OCI-LY7 (cell line): Measurements from ENCODE around the gene CYP27C1.

Experiments
- EZH2phosphoT487 ChIP-seq: fragments of 200-600 bp; sonication (generic); IDR thresholded peaks from 2 replicates; pipeline ENCODE4 v1.6.1; 2018; ENCODE audit warnings: low read depth, borderline replicate concordance, mild to moderate bottlenecking, mixed run types, antibody characterized with exemption, low read length, moderate library complexity, mixed read lengths
- TF ChIP-seq, protein P1 (sequence below): fragments of 200-600 bp; sonication (generic); conservative IDR thresholded peaks from 2 replicates; pipeline ENCODE4 v1.5.1; 2014; ENCODE audit warnings: mild to moderate bottlenecking, antibody characterized with exemption, low read length, moderate library complexity, mixed read lengths

DNA sequence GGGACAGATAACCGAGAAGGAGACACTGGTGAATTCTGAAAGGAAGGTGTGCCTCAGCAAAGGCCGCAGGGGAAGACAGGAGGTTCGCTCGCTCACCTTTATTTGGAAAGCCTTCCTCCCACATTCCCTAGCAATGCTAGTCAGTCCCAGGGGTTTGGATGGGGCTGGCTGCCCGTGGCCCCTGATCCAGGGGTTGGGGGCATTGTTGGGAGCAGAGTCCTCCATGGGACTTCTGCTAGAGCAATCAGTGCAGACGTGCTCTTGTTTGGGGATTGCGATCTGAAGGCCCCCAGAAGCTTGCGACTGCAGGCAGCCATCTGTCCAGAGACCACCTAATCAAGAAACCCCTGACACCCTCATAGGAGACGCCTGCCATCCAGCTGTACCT, 6.0 kb upstream of the CYP27C1 start:
- TF ChIP-seq, protein P1, sequence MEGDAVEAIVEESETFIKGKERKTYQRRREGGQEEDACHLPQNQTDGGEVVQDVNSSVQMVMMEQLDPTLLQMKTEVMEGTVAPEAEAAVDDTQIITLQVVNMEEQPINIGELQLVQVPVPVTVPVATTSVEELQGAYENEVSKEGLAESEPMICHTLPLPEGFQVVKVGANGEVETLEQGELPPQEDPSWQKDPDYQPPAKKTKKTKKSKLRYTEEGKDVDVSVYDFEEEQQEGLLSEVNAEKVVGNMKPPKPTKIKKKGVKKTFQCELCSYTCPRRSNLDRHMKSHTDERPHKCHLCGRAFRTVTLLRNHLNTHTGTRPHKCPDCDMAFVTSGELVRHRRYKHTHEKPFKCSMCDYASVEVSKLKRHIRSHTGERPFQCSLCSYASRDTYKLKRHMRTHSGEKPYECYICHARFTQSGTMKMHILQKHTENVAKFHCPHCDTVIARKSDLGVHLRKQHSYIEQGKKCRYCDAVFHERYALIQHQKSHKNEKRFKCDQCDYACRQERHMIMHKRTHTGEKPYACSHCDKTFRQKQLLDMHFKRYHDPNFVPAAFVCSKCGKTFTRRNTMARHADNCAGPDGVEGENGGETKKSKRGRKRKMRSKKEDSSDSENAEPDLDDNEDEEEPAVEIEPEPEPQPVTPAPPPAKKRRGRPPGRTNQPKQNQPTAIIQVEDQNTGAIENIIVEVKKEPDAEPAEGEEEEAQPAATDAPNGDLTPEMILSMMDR: no peak
- TF ChIP-seq EZH2phosphoT487: no peak
